ENCODE data around the gene SELENOW.

The SELENOW gene

DNA sequence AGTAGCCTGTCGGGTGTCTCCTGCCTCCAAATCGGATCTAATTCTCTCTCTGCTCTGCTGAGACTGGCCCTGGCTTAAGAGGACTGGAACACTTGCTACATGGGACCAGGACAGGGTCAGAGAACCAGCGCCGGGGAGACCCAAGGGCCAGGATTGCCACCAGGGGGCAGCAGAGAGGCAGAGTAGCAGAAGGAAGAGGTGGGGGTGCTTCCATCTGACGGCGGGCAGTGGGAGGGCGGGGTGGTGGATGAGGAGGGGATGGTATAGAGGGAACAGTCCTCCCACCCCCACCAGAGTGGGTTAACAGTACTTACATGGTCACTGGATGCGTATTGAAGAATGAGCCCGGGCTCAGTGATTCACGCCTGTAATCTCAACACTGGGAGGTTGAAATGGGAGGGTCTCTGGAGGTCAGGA lies 11.9 kb downstream of the SELENOW start:
- TF ChIP-seq, protein P1, sequence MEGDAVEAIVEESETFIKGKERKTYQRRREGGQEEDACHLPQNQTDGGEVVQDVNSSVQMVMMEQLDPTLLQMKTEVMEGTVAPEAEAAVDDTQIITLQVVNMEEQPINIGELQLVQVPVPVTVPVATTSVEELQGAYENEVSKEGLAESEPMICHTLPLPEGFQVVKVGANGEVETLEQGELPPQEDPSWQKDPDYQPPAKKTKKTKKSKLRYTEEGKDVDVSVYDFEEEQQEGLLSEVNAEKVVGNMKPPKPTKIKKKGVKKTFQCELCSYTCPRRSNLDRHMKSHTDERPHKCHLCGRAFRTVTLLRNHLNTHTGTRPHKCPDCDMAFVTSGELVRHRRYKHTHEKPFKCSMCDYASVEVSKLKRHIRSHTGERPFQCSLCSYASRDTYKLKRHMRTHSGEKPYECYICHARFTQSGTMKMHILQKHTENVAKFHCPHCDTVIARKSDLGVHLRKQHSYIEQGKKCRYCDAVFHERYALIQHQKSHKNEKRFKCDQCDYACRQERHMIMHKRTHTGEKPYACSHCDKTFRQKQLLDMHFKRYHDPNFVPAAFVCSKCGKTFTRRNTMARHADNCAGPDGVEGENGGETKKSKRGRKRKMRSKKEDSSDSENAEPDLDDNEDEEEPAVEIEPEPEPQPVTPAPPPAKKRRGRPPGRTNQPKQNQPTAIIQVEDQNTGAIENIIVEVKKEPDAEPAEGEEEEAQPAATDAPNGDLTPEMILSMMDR (IDR thresholded peaks at IDR 0.05; ENCODE audit: insufficient read depth, low read depth, low read length, missing control alignments), result peak; percentile 94
- no peak overlapping the region for H3K4me3 ChIP-seq (ENCODE audit: low read length)
- DNase-seq (ENCODE audit: low read depth), result peak; percentile 65

DNA sequence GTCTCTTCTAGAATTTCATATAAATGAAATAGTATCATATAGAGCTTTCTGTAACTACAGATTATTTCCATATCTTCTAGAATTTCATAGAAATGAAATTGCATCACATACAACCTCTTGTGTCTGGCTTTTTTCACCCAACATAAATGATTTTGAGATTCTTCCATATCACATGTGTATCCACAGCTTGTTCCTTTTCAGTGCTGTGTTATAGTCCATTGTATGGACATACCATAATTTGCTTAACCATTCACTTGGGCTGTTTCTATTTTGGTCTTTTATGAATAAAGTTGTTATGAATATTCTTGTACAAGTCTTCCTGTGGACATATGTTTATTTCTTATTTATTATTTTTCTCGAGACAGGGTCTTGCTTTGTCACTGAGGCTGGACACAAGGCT lies 14.1 kb downstream of the SELENOW start:
- TF ChIP-seq, protein P1 (IDR thresholded peaks at IDR 0.05; ENCODE audit: insufficient read depth, low read depth, low read length, missing control alignments), result no peak
- no peak for DNase-seq (ENCODE audit: low read depth)
- H3K4me3 ChIP-seq (ENCODE audit: low read length), result no peak overlapping the region

DNA sequence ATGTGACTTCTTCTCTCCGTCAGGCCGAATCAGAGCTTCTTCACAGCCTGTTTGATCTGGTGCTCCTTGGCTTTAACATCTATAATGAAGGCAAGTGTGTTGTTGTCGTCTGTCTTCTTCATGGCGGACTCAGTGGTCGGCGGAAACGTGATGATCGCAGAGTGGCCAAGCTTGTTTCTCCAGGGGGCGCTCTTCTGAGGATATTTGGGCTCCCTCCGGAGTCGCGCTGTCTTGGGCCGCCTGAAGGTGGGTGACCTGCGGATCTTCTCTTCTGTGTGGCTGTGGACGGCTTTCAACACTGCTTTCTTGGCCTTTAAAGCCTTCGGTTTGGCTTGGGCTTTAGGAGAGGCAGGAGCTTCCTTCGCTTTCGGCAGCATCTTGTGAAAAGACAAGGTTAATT lies 16.0 kb downstream of the SELENOW start:
- TF ChIP-seq, protein P1 (IDR thresholded peaks at IDR 0.05; ENCODE audit: insufficient read depth, low read depth, low read length, missing control alignments), result no peak
- DNase-seq (ENCODE audit: low read depth), result no peak
- H3K4me3 ChIP-seq (ENCODE audit: low read length), result no peak overlapping the region

DNA sequence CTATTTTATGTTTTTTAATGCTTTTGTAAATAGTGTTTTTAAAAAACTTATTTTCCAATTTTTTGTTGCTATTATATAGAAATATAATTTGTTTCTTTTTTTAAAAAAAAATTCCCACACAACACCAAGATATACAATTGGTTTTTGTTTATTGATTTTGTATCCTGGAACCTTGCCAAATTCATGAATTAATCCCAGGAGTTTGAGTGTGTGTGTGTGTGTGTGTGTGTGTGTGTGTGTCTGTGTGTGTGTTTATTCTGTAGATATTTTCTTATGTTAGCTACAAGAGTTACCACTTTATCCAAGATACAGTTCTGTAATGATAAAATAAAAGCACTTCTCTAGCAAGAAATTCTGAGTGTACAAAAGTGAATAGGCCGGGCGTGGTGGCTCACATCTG lies 18.3 kb downstream of the SELENOW start:
- H3K4me3 ChIP-seq (ENCODE audit: low read length), result no peak overlapping the region
- DNase-seq (ENCODE audit: low read depth), result no peak
- TF ChIP-seq, protein P1 (IDR thresholded peaks at IDR 0.05; ENCODE audit: insufficient read depth, low read depth, low read length, missing control alignments), result no peak

DNA sequence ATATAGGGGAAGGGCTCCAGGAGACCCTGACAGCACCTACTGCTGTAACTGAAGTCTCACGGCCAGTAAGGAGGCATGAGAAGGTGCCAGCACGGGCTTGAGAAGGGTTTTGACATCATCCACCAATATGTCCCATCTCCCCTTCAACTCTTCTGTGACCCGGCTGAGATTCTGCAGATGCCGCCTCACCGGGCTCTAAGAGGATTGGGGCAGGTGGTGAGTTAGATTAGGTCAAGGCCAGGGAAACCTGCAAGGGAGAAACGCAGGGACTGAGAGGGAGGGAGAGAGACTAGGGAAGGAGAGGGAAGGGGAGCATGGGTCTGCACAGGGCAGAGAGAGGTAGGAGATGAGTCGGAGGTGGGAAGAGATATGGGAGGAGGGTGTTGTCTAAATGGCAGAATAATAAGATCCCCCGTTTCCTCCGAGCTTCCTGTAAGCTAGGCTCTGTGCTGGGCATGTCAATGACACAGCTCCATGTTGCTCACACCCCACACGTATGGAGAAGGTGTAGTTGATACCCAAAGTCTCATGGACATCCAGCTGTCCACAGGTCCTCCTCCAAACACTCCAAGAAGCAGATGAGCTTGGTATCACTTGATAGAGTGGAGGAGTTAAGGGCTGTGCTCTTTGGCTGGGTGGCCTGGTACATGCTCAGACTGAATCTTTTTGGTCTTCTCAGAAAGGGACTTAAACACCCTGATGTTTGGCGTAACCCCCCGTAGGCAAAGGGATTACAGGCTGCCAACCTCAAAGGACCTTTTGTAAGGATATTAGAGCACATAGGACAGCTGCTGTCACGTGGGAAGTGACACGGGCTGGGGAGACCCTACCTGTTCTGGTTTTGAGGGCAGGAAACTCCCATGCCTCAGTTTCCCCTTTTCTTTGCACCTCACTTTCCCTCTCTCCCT lies 19.7 kb downstream of the SELENOW start:
- no peak overlapping the region for H3K4me3 ChIP-seq (ENCODE audit: low read length)
- TF ChIP-seq, protein P1 (IDR thresholded peaks at IDR 0.05; ENCODE audit: insufficient read depth, low read depth, low read length, missing control alignments), result no peak
- DNase-seq (ENCODE audit: low read depth), result no peak

DNA sequence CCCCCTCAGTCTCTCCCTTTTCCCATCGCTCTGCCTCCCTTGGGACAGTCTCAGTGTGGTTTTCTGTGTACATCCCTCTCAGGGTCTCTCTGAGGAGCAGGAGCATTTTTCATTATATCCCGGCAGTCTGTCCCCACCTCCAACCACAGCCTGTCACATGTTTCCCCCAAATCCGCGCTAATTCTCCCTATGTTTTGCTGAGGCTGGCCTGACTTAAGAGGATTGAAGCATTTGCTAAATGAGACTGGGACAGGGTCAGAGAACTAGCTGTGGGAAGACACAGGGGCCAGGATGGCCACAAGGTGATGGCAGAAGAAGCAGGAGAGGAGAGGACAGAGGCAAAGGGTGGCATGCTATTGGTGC lies 20.4 kb downstream of the SELENOW start:
- no peak overlapping the region for H3K4me3 ChIP-seq (ENCODE audit: low read length)
- no peak for DNase-seq (ENCODE audit: low read depth)
- TF ChIP-seq, protein P1 (IDR thresholded peaks at IDR 0.05; ENCODE audit: insufficient read depth, low read depth, low read length, missing control alignments), result no peak

DNA sequence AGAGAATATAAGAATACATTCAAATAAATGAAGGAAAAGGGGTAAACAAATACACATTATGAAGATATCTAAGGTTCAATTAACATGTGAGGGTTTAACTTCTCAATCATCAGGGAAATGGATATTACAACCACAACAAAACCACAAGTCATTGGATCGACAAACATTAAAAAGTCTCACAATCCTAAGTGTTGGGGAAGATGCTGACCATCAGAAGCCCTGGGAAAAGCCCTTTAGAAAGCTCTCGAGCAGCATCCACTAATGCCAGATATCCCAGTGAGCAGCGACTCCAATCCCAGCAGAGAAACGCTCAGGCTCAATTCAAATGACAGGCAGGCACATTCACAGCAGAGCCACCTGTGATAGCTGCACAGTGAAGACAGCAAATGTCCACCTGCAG lies 22.8 kb downstream of the SELENOW start:
- TF ChIP-seq, protein P1 (IDR thresholded peaks at IDR 0.05; ENCODE audit: insufficient read depth, low read depth, low read length, missing control alignments), result no peak
- no peak for DNase-seq (ENCODE audit: low read depth)
- no peak overlapping the region for H3K4me3 ChIP-seq (ENCODE audit: low read length)
